ENCODE data around the gene FHIT. TPM values are rescaled to one million over a fixed set of nuclear protein-coding genes. Genes with fewer than 3 reads are reported as not detected.

Gene FHIT
- polyA plus RNA-seq, 1 of the 3 experiments (the other 2 are of a cell fraction): 0.41 TPM

GRCh38 chr3:60920519-60920918, 330.7 kb downstream of the FHIT start (continued):
- TF ChIP-seq, protein P1, sequence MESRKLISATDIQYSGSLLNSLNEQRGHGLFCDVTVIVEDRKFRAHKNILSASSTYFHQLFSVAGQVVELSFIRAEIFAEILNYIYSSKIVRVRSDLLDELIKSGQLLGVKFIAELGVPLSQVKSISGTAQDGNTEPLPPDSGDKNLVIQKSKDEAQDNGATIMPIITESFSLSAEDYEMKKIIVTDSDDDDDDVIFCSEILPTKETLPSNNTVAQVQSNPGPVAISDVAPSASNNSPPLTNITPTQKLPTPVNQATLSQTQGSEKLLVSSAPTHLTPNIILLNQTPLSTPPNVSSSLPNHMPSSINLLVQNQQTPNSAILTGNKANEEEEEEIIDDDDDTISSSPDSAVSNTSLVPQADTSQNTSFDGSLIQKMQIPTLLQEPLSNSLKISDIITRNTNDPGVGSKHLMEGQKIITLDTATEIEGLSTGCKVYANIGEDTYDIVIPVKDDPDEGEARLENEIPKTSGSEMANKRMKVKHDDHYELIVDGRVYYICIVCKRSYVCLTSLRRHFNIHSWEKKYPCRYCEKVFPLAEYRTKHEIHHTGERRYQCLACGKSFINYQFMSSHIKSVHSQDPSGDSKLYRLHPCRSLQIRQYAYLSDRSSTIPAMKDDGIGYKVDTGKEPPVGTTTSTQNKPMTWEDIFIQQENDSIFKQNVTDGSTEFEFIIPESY (IDR thresholded peaks at IDR 0.05; ENCODE audit: borderline replicate concordance, low read depth): no peak
- TF ChIP-seq TAF1 (IDR thresholded peaks at IDR 0.05; ENCODE audit: borderline replicate concordance, low read depth, low read length) (no peak), FOXJ3 (CRISPR knock-in tag; IDR thresholded peaks at IDR 0.05) (no peak), USF1 (IDR thresholded peaks at IDR 0.05; ENCODE audit: borderline replicate concordance, low read depth) (no peak), YY1 (IDR thresholded peaks at IDR 0.05; ENCODE audit: low read depth) (no peak), TCF12 (IDR thresholded peaks at IDR 0.05) (no peak), FOSL2 (IDR thresholded peaks at IDR 0.05; ENCODE audit: borderline replicate concordance, low read depth) (no peak)
- TF ChIP-seq, protein P2, sequence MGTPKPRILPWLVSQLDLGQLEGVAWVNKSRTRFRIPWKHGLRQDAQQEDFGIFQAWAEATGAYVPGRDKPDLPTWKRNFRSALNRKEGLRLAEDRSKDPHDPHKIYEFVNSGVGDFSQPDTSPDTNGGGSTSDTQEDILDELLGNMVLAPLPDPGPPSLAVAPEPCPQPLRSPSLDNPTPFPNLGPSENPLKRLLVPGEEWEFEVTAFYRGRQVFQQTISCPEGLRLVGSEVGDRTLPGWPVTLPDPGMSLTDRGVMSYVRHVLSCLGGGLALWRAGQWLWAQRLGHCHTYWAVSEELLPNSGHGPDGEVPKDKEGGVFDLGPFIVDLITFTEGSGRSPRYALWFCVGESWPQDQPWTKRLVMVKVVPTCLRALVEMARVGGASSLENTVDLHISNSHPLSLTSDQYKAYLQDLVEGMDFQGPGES (IDR thresholded peaks at IDR 0.05; ENCODE audit: low read depth, low read length): no peak

- no peak overlapping the region for H3K27ac ChIP-seq (ENCODE audit: low read depth in 2 of 2, low read length in 1 of 2)
- DNase-seq: no peak
- H3K4me2 ChIP-seq: no peak overlapping the region
- H3K9ac ChIP-seq: no peak overlapping the region
- no peaks in the 10 kb centered on the region for H3K9me2 ChIP-seq
- H3K4me3 ChIP-seq (ENCODE audit: low read depth in 2 of 2, low read length in 1 of 2): no peak overlapping the region
- H3K79me2 ChIP-seq (ENCODE audit: insufficient read depth): no peaks in the 10 kb centered on the region
- H3K4me1 ChIP-seq (ENCODE audit: control insufficient read depth in 1 of 2, insufficient read depth in 2 of 2, low read depth in 1 of 2, low read length in 1 of 2): no peaks in the 10 kb centered on the region; a peak in 2 of 4 replicates
- WGBS (ENCODE audit: low lambda C conversion rate): 65% methylated on average over 2 of the region's 2 CpGs
- H4K20me1 ChIP-seq (ENCODE audit: insufficient read depth): no peaks in the 10 kb centered on the region
- H3K27me3 ChIP-seq (ENCODE audit: insufficient read depth): no peaks in the 10 kb centered on the region
- CTCF ChIA-PET: no interaction called here
- no peak overlapping the region for H2AFZ ChIP-seq (ENCODE audit: low read depth)
- no peaks in the 10 kb centered on the region for H3F3A ChIP-seq (replicated peaks; ENCODE audit: insufficient read depth)
- POLR2A ChIA-PET: no interaction called here
- no peaks in the 10 kb centered on the region for H3K9me3 ChIP-seq
- no peaks in the 10 kb centered on the region for H3K36me3 ChIP-seq (replicated peaks in 1 of 2; ENCODE audit: control insufficient read depth in 1 of 2, insufficient read depth in 2 of 2, low read length in 1 of 2)
- TF ChIP-seq, protein P3, sequence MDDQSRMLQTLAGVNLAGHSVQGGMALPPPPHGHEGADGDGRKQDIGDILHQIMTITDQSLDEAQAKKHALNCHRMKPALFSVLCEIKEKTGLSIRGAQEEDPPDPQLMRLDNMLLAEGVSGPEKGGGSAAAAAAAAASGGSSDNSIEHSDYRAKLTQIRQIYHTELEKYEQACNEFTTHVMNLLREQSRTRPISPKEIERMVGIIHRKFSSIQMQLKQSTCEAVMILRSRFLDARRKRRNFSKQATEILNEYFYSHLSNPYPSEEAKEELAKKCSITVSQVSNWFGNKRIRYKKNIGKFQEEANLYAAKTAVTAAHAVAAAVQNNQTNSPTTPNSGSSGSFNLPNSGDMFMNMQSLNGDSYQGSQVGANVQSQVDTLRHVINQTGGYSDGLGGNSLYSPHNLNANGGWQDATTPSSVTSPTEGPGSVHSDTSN (IDR thresholded peaks at IDR 0.05): no peak
- TF ChIP-seq NFIC (IDR thresholded peaks at IDR 0.05; ENCODE audit: borderline replicate concordance) (no peak), EP300 (IDR thresholded peaks at IDR 0.05; ENCODE audit: borderline replicate concordance in 1 of 2, low read depth in 1 of 2, low read length in 1 of 2) (no peak), JUND (IDR thresholded peaks at IDR 0.05) (no peak), USF1 (IDR thresholded peaks at IDR 0.05; ENCODE audit: borderline replicate concordance, low read depth) (no peak), SIN3A (IDR thresholded peaks at IDR 0.05; ENCODE audit: borderline replicate concordance, low read depth, low read length) (no peak), RAD21 (IDR thresholded peaks at IDR 0.05; ENCODE audit: low read length) (no peak), USF2 (IDR thresholded peaks at IDR 0.05; ENCODE audit: borderline replicate concordance, low read depth, low read length) (no peak), TCF12 (IDR thresholded peaks at IDR 0.05) (no peak), FOXM1 (IDR thresholded peaks at IDR 0.05; ENCODE audit: low read depth) (no peak), EZH2phosphoT487 (IDR thresholded peaks at IDR 0.05; ENCODE audit: borderline replicate concordance, low read depth) (no peak)
- TF ChIP-seq, protein P4, sequence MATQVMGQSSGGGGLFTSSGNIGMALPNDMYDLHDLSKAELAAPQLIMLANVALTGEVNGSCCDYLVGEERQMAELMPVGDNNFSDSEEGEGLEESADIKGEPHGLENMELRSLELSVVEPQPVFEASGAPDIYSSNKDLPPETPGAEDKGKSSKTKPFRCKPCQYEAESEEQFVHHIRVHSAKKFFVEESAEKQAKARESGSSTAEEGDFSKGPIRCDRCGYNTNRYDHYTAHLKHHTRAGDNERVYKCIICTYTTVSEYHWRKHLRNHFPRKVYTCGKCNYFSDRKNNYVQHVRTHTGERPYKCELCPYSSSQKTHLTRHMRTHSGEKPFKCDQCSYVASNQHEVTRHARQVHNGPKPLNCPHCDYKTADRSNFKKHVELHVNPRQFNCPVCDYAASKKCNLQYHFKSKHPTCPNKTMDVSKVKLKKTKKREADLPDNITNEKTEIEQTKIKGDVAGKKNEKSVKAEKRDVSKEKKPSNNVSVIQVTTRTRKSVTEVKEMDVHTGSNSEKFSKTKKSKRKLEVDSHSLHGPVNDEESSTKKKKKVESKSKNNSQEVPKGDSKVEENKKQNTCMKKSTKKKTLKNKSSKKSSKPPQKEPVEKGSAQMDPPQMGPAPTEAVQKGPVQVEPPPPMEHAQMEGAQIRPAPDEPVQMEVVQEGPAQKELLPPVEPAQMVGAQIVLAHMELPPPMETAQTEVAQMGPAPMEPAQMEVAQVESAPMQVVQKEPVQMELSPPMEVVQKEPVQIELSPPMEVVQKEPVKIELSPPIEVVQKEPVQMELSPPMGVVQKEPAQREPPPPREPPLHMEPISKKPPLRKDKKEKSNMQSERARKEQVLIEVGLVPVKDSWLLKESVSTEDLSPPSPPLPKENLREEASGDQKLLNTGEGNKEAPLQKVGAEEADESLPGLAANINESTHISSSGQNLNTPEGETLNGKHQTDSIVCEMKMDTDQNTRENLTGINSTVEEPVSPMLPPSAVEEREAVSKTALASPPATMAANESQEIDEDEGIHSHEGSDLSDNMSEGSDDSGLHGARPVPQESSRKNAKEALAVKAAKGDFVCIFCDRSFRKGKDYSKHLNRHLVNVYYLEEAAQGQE (IDR thresholded peaks at IDR 0.05; ENCODE audit: low read depth, low read length): no peak
- TF ChIP-seq, protein P1 (IDR thresholded peaks at IDR 0.05; ENCODE audit: borderline replicate concordance, low read depth): no peak
Observed at GRCh38 chr3:60919296-60919695, 332.0 kb downstream of the FHIT start.
